Measurements from ENCODE around the gene NAIF1. TPM values are rescaled to one million over a fixed set of nuclear protein-coding genes. Genes with fewer than 3 reads are reported as not detected.
A peak's percentile ranks its signal among the peaks of the same experiment; 100 is the strongest.

Gene NAIF1
- polyA plus RNA-seq, 1 of the 3 experiments (the other 2 are of a cell fraction): 14.8 TPM

- no peak overlapping the region for H3K4me2 ChIP-seq
- H3K4me1 ChIP-seq (ENCODE audit: control insufficient read depth in 1 of 2, insufficient read depth in 2 of 2, low read depth in 1 of 2, low read length in 1 of 2): peaks cover 44 to 45% of the 10 kb centered on the region in 2 experiments
- peaks cover 25% of the 10 kb centered on the region for H3F3A ChIP-seq (replicated peaks; ENCODE audit: insufficient read depth)
- TF ChIP-seq NFIC (IDR thresholded peaks at IDR 0.05; ENCODE audit: borderline replicate concordance) (no peak), EZH2phosphoT487 (IDR thresholded peaks at IDR 0.05; ENCODE audit: borderline replicate concordance, low read depth) (no peak), CTCF (IDR thresholded peaks at IDR 0.05) (no peak), TEAD4 (IDR thresholded peaks at IDR 0.05; ENCODE audit: borderline replicate concordance, insufficient read depth) (no peak), FOSL2 (IDR thresholded peaks at IDR 0.05; ENCODE audit: borderline replicate concordance, low read depth) (no peak), IRF3 (IDR thresholded peaks at IDR 0.05; ENCODE audit: low read depth, low read length) (no peak), MEF2A (IDR thresholded peaks at IDR 0.05; ENCODE audit: borderline replicate concordance, low read depth) (no peak)
- no peak overlapping the region for H3K9ac ChIP-seq
- H3K36me3 ChIP-seq (replicated peaks in 1 of 2; ENCODE audit: control insufficient read depth in 1 of 2, insufficient read depth in 2 of 2, low read length in 1 of 2): peaks cover 0 to 20% of the 10 kb centered on the region in 2 experiments
- 76% methylated on average over 12 of the region's 13 CpGs for WGBS (ENCODE audit: low lambda C conversion rate)
- no peaks in the 10 kb centered on the region for H3K9me2 ChIP-seq
- CTCF ChIA-PET: interaction anchor here (0.6 to 18.8 kb wide), 3 partner anchors 18 to 155 kb away, joined by 3 to 246 read pairs (median 3); no protein-coding TSS in a partner anchor
- 0 out of 2 replicates have a peak, but pooled peaks cover 5% of the 10 kb centered on the region for H4K20me1 ChIP-seq (ENCODE audit: insufficient read depth)
- DNase-seq: no peak
- H3K9me3 ChIP-seq: no peaks in the 10 kb centered on the region
- no peak overlapping the region for H2AFZ ChIP-seq (ENCODE audit: low read depth)
- POLR2A ChIA-PET: no interaction called here
- H3K27ac ChIP-seq (ENCODE audit: low read depth in 2 of 2, low read length in 1 of 2): peak overlapping the region in 1 of 2 experiments; percentile 57; a peak in 2 of 4 replicates
- H3K27me3 ChIP-seq (ENCODE audit: insufficient read depth): no peaks in the 10 kb centered on the region
- H3K4me3 ChIP-seq (ENCODE audit: low read depth in 2 of 2, low read length in 1 of 2): no peak overlapping the region
- peaks cover 72% of the 10 kb centered on the region for H3K79me2 ChIP-seq (ENCODE audit: insufficient read depth)
Measured at GRCh38 chr9:128097543-128098296, 30.6 kb upstream of the NAIF1 start.

GRCh38 chr9:128096616-128097536 is 29.8 kb upstream of the NAIF1 start:
- Histone ChIP-seq H3K27me3 (ENCODE audit: insufficient read depth) (no peaks in the 10 kb centered on the region), H3K9me2 (no peaks in the 10 kb centered on the region), H3K9me3 (no peaks in the 10 kb centered on the region), H3F3A (replicated peaks; ENCODE audit: insufficient read depth) (peaks cover 25% of the 10 kb centered on the region), H3K79me2 (ENCODE audit: insufficient read depth) (peaks cover 80% of the 10 kb centered on the region), H3K9ac (no peak overlapping the region), H4K20me1 (ENCODE audit: insufficient read depth) (0 out of 2 replicates have a peak, but pooled peaks cover 5% of the 10 kb centered on the region), H3K4me2 (no peak overlapping the region), H3K36me3 (replicated peaks in 1 of 2; ENCODE audit: control insufficient read depth in 1 of 2, insufficient read depth in 2 of 2, low read length in 1 of 2) (peaks cover 0 to 13% of the 10 kb centered on the region in 2 experiments), H3K27ac (ENCODE audit: low read depth in 2 of 2, low read length in 1 of 2) (no peak overlapping the region), H3K4me1 (ENCODE audit: control insufficient read depth in 1 of 2, insufficient read depth in 2 of 2, low read depth in 1 of 2, low read length in 1 of 2) (peaks cover 52% of the 10 kb centered on the region in 2 experiments), H2AFZ (ENCODE audit: low read depth) (no peak overlapping the region), H3K4me3 (ENCODE audit: low read depth in 2 of 2, low read length in 1 of 2) (no peak overlapping the region)
- ChIA-PET CTCF (interaction anchor here (0.6 to 18.8 kb wide), 4 partner anchors 14 to 154 kb away, joined by 3 to 246 read pairs (median 3); no protein-coding TSS in a partner anchor), POLR2A (no interaction called here)
- WGBS (ENCODE audit: low lambda C conversion rate): 87% methylated on average over 19 of the region's 19 CpGs
- TF ChIP-seq FOXM1 (IDR thresholded peaks at IDR 0.05; ENCODE audit: low read depth): no peak
- TF ChIP-seq RAD21 (IDR thresholded peaks at IDR 0.05; ENCODE audit: low read length): no peak
- TF ChIP-seq NRF1 (IDR thresholded peaks at IDR 0.05; ENCODE audit: low read depth, low read length): no peak
- no peak for TF ChIP-seq CHD2 (IDR thresholded peaks at IDR 0.05; ENCODE audit: low read length, partially characterized antibody)
- no peak for TF ChIP-seq MAX (IDR thresholded peaks at IDR 0.05; ENCODE audit: low read depth)
- TF ChIP-seq EZH2phosphoT487 (IDR thresholded peaks at IDR 0.05; ENCODE audit: borderline replicate concordance, low read depth): no peak
- TF ChIP-seq TCF12 (IDR thresholded peaks at IDR 0.05): no peak
- TF ChIP-seq CTCF (IDR thresholded peaks at IDR 0.05): no peak
- TF ChIP-seq FOSL2 (IDR thresholded peaks at IDR 0.05; ENCODE audit: borderline replicate concordance, low read depth): no peak
- TF ChIP-seq SIN3A (IDR thresholded peaks at IDR 0.05; ENCODE audit: borderline replicate concordance, low read depth, low read length): no peak
- no peak for TF ChIP-seq MEF2A (IDR thresholded peaks at IDR 0.05; ENCODE audit: borderline replicate concordance, low read depth)
- no peak for TF ChIP-seq EP300 (IDR thresholded peaks at IDR 0.05; ENCODE audit: borderline replicate concordance in 1 of 2, low read depth in 1 of 2, low read length in 1 of 2)
- no peak for TF ChIP-seq GATA2 (CRISPR knock-in tag; IDR thresholded peaks at IDR 0.05)
- DNase-seq: no peak

Measured in SK-N-SH (cell line).